ENCODE measurements around the gene INSRR.

INSRR gene

DNA sequence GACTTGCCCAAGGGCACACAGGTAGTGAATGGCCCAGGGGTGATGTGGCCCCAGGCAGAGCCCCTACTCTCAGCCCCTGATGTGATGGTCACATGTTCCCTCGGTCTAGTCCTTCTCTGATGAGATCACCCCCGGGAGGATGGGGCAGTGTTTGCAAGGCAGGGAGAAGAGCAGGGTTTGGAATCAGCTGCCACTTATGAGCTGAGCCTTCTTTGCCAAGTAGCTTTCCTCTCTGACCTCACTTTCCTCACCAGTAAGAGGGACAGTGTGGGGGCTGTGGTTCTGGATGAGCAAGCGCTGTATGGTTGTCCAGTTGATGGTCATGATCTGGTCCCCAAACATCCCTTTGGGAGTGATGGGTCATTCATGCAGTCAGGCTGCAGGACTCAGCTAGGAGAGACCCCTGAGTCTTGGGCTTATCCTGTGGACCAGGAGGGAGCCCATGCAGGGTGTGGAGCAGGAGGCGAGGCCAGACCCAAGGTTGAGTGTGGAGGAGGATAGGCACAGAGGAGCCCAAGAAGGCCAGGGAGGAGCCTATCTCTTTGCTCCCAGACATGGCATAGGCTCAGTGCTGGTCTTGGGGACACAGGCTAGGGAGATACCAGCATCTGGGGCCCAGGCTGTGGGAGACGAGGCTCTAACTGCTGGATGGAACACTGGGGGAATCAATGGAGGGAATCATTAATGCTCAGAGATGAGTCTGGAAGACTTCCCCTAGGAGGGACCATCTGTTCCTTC, 18.7 kb upstream of the INSRR start:
- in situ Hi-C loops (cut with MboI; ENCODE audit: low pct_unique_long_range_greater_than_20kb, low sequenced_read_pairs) = no loop called here
- no peak for DNase-seq

DNA sequence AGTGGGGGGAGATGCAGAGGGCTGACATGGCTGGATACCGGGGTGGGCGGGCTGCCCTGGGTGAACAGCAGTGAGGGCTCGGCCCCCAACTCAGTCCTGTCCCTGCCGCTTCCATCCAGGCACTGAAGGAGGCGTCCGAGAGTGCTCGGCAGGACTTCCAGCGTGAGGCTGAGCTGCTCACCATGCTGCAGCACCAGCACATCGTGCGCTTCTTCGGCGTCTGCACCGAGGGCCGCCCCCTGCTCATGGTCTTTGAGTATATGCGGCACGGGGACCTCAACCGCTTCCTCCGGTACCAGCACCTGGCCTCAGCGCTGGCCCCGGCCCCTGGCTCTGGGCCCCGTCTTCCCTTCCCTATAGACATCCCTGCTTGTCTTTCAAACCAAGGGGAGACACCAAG, 17.4 kb upstream of the INSRR start:
- in situ Hi-C loops (cut with MboI; ENCODE audit: low pct_unique_long_range_greater_than_20kb, low sequenced_read_pairs) = no loop called here
- DNase-seq = no peak

DNA sequence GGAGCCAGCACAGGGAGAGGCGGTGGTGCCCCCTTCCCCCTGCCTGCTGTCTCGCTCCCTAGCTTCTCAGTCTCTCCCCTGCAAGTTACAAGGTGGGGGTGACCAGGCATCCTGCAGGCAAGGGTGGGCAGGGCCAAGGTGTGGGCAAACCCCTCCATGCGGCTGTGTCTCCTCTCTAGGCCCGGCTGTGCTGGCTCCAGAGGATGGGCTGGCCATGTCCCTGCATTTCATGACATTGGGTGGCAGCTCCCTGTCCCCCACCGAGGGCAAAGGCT, 16.4 kb upstream of the INSRR start:
- in situ Hi-C loops (cut with MboI; ENCODE audit: low pct_unique_long_range_greater_than_20kb, low sequenced_read_pairs) = no loop called here
- DNase-seq = no peak

DNA sequence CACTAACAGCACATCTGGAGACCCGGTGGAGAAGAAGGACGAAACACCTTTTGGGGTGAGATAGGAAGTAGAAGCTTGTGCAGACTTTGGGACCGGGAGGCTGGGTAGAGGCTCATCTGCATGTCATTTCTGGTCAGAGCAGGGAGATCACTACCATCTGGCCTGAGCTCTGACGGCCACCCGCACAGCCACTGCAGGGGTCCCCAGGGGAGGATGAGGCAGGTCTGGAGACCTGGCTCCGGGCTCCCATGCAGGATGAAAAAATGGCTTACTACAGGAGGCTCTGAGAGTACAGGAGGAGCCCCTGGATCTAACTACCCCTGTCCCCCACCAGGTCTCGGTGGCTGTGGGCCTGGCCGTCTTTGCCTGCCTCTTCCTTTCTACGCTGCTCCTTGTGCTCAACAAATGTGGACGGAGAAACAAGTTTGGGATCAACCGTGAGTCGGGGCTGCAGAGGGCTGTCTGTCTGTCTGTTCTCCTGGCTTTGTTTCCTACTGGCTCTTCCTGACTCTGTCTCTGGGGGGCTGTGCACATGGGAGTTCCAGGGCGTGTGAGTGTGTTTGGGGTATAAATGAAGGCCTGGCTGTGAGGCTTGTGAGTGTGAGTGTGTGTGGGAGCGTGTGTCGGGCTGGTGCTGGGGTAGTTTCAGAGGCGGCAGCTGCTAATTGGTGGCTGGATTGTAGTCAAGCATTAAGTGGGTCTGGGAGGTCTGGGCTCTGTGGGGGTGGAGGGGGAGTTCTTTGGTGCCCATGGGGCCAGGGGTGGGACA, 15.8 kb upstream of the INSRR start:
- DNase-seq = no peak
- in situ Hi-C loops (cut with MboI; ENCODE audit: low pct_unique_long_range_greater_than_20kb, low sequenced_read_pairs) = no loop called here

DNA sequence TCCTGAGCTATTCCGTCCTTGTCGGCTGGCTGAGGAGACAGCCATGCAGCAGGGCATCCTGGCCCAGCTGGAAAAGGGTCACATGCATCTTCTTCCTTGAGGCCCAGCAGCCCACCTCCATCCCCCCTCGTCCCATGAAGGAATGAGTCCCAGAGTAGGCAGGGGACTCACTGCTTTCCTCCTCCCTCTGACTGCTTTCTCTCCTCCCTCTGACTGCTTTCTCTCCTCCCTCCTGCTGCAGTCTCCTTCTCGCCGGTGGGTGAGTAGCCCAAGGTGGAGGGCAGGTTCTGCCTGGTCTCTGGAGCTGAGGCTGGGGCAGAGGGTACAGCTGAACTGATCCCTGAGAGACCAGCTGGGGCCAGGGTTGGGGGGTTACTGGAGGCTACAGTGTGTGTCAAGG, 15.2 kb upstream of the INSRR start:
- no peak for DNase-seq
- in situ Hi-C loops (cut with MboI; ENCODE audit: low pct_unique_long_range_greater_than_20kb, low sequenced_read_pairs) = no loop called here

DNA sequence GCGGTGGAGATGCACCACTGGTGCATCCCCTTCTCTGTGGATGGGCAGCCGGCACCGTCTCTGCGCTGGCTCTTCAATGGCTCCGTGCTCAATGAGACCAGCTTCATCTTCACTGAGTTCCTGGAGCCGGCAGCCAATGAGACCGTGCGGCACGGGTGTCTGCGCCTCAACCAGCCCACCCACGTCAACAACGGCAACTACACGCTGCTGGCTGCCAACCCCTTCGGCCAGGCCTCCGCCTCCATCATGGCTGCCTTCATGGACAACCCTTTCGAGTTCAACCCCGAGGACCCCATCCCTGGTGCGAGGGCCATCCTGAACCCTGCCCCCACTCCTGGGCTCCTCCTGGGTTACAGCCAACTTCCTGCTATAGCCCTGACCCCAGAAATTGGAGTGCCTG, 14.7 kb upstream of the INSRR start:
- in situ Hi-C loops (cut with MboI; ENCODE audit: low pct_unique_long_range_greater_than_20kb, low sequenced_read_pairs) = no loop called here
- DNase-seq = no peak

DNA sequence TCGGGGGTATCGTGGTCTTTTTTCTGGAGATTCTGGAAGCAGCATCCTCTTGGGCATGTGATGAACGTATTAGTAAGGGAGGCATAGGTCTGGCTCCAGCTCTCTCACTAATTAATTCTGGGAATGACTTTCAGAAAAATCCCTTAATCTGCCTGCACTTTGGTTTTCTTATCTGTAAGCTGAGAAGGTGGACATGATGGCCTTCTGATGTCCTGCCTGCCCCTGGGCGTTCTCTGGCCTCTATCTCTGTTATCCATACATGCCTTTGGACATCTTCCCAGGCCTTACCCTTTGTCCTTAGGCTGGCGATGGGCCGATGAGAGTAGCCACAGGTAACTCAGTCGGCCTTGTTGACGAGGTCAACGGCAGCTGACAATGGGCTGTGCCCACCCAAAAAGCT, 10.5 kb upstream of the INSRR start:
- in situ Hi-C loops (cut with MboI; ENCODE audit: low pct_unique_long_range_greater_than_20kb, low sequenced_read_pairs) = no loop called here
- DNase-seq = no peak

DNA sequence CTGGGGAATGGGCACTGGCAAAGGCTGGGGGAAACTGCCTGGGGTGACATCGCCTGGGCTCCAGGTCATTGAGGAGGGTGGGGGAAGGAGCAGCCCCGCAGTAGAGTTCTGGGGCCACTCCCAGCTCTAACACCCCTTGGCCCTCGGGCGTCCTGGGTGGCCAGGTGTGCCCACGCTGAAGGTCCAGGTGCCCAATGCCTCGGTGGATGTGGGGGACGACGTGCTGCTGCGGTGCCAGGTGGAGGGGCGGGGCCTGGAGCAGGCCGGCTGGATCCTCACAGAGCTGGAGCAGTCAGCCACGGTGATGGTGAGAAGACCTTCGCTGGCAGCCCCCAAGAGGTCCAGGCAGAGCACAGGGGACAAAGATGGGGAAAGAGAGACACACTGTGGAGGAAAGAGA, 9.4 kb upstream of the INSRR start:
- no peak for DNase-seq
- in situ Hi-C loops (cut with MboI; ENCODE audit: low pct_unique_long_range_greater_than_20kb, low sequenced_read_pairs) = no loop called here

DNA sequence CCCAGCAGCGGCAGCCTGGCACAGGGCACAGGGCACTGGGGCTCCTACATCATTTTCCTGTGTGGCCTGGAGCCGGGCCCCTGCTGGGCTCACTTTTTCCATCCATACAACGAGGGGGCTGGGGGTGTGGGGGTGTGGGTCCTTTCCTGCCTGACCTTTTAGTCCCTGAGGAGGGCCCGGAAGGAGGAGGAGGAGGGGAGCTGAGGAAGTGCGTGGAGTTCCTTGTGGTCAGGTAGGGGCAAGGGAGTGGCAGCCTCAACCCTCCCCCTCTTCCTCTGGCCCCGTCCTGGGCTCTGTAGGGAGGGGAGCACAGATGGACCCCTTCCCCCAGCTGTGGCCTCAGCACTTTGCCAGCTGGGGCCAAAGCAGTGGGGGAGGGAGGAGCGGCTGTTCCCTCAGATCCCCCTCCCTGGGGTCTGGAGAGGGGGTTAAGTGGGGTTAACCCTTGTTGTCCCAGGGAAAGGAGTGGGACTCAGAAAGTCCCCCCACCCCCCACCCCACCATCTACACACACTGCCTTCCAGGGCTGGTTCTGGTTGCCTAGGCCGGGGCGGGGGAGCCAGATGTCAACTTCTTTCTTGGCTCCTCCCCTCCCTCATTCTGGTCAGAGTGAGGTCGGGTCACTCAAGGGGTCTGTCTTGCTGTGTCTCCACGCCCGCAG, 7.5 kb upstream of the INSRR start:
- in situ Hi-C loops (cut with MboI; ENCODE audit: low pct_unique_long_range_greater_than_20kb, low sequenced_read_pairs) = no loop called here
- peak; percentile 64 for DNase-seq

DNA sequence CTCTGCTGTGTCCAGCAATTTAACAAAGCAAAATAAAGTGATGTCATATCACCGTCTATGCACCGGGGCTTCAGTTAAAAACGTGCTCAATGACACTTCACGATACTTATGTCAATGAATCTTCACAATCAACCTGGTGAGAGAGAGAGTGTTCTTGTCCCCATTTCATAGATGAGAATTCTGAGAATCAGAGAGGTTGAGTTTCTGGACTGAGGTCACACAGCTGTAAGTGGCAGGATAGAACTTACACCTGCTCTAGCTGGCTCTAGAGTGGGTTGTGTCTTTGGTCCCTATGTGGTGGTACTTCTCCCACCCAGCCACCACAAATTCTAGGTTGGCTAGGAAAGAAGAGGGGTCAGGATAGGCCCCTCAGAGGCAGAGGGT, 6.9 kb upstream of the INSRR start:
- no peak for DNase-seq
- in situ Hi-C loops (cut with MboI; ENCODE audit: low pct_unique_long_range_greater_than_20kb, low sequenced_read_pairs) = no loop called here

DNA sequence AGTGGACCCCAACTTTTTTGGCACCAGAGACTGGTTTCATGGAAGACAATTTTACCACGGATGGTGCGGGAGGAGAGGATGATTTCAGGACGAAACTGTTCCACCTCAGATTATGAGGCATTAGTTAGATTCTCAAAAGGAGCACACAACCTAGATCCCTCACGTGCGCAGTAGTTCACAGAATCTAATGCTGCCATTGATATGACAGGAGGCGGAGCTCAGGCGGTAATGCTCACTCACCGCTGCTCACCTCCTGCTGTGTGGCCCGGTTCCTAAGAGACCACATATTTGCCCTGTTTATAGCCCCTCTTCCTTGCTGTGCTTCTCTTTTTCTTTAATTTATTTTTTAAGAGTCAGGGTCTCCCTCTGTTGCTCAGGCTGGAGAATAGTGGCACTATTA, 6.3 kb upstream of the INSRR start:
- in situ Hi-C loops (cut with MboI; ENCODE audit: low pct_unique_long_range_greater_than_20kb, low sequenced_read_pairs) = no loop called here
- peak; percentile 32 for DNase-seq

DNA sequence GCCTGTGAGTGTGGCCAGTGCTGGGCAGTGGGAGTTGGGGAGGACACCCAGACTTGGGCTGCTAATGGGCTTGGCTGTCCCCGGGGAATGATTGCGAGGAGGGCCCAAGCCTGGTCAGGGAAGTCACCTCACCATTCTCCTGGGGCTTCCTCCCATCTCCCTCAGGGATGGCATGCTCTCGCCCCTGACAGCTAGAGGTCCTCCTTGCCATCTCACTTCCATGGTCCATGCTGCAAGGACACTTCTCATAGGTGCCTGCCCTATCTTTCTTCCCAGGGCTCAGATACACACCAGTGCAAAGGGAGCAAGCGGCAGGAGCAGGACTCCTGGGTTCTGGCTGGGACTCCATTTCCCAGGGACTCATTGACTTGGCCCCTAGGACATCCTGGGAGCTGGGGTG, 5.9 kb upstream of the INSRR start:
- DNase-seq = no peak
- in situ Hi-C loops (cut with MboI; ENCODE audit: low pct_unique_long_range_greater_than_20kb, low sequenced_read_pairs) = no loop called here

DNA sequence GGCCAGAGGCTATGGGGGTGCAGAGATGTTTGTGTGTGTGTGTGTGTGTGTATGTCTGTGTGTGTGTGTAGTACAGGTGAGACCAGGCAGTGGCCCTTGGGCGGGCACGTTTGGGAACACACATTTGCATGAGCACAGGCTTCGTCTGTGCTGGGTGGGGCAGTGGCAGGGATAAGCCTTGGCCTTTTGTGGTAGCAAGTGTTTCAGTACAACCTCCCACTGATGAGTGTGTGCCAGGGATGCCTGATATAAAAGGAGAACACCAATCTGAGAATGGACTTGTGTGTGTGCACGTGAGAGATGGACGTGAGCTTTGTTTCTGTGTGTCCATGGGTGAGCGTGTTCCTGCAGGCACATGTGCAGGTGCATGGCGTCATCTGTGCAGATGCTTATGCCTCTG, 4.7 kb upstream of the INSRR start:
- DNase-seq = no peak
- in situ Hi-C loops (cut with MboI; ENCODE audit: low pct_unique_long_range_greater_than_20kb, low sequenced_read_pairs) = no loop called here

DNA sequence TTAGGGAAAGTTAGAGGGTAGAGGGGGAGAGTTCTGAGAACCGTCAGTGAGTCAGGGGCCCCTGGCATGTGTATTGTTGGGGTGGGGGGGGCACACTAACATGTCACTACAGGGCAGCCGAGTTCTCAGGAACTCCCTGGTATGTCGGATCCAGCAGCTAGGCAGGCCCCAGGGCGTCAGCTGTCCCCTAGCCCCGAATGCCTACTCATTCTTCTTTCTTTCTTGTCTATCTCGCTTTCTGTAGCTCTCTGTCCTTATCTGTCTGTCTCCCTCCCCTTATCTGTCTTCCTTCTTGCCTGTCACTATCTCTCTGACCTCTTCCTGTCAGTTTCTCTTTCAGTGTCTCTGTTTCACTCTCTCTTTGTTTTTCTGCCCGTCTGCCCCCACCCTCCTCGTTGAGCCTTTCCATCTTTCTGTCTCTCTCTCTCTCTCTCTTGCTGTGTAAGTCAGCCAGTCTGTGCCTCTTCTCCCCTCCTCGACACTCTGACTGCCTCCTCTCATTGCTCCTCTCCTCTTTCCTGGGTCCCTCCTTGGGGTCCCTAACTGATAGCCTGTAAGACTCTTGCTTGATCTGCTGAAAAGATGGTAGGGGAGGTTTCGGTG, 4.2 kb upstream of the INSRR start:
- in situ Hi-C loops (cut with MboI; ENCODE audit: low pct_unique_long_range_greater_than_20kb, low sequenced_read_pairs) = no loop called here
- peak; percentile 37 for DNase-seq

DNA sequence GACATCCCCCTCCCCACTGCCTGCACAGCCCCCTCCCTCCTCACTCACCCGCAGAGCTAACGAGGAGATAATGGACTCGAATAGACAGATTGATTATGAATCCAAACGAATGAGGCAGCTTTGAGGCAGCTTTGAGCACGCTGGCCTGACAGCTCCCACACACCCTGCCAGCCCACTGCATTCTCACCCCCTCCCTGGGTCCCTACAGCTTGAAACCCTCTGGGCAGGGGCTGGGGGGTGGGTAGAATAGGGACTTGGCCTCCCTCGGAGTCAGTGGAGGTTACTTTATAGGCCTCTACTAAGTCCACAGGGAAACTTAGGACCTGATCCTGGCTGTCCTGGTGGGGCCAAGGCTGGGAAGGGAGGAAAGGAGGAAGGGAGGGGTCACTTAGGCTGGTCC, 3.7 kb upstream of the INSRR start:
- no peak for DNase-seq
- in situ Hi-C loops (cut with MboI; ENCODE audit: low pct_unique_long_range_greater_than_20kb, low sequenced_read_pairs) = no loop called here

DNA sequence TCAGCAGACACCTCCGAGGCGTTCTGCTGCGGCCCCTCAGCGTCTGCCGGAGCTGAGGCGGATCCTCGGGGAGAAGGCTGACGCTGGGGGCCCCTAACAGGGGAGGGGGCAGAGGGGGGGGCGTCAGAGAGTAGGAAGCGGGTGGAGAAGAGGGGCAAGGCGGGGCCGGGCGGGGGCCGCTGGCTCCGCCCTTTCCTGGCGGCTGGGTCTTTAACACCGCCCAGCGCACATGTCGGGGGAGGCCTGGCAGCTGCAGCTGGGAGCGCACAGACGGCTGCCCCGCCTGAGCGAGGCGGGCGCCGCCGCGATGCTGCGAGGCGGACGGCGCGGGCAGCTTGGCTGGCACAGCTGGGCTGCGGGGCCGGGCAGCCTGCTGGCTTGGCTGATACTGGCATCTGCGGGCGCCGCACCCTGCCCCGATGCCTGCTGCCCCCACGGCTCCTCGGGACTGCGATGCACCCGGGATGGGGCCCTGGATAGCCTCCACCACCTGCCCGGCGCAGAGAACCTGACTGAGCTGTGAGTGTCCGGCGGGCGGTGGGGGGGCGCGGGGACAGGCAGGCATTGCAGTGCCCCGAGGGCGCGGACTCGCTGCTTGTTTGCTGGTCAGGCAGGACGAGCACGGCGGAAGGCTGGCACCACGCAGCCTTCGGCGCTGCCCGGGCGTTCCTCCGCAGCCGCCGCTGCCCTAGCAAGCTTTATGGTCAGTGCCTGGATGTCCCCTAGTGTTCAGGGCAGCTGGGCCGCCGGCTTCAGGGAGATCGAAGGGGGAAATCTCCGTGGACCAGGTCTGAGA, 1.9 kb upstream of the INSRR start, which contains the start of gene NTRK1:
NTRK1 (plus strand) TSS at position 238 of the 796 bp plus-strand sequence; CDS start at position 308, 70 bp downstream.
- in situ Hi-C loops (cut with MboI; ENCODE audit: low pct_unique_long_range_greater_than_20kb, low sequenced_read_pairs) = no loop called here
- DNase-seq = peak; percentile 65

DNA sequence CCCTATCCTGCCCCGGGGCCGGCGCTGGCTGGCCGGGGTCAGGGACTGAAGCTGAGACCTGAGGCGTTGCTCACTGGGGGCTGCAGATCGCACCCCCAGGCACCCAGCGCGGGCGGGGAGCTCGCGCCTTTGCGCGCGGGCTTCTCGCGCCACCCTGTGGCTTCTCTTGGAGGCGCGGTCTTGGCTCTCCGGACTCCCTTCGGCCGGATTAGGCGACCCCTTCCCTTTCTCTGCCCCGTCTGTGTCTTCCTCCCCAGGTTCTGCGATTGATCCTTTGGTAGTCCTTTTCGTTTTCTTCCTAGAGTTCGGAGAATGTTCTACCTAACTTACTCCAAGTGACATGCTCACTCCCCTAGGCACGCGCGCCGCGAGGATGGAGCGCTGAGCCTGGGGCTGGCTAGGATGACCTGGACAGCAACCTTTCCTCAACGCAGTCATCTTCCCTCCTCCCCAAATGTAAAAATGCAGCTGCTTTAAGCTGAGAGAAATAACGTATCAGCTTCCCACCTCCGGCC, 1.3 kb upstream of the INSRR start:
- in situ Hi-C loops (cut with MboI; ENCODE audit: low pct_unique_long_range_greater_than_20kb, low sequenced_read_pairs) = no loop called here
- DNase-seq = peak; percentile 65

DNA sequence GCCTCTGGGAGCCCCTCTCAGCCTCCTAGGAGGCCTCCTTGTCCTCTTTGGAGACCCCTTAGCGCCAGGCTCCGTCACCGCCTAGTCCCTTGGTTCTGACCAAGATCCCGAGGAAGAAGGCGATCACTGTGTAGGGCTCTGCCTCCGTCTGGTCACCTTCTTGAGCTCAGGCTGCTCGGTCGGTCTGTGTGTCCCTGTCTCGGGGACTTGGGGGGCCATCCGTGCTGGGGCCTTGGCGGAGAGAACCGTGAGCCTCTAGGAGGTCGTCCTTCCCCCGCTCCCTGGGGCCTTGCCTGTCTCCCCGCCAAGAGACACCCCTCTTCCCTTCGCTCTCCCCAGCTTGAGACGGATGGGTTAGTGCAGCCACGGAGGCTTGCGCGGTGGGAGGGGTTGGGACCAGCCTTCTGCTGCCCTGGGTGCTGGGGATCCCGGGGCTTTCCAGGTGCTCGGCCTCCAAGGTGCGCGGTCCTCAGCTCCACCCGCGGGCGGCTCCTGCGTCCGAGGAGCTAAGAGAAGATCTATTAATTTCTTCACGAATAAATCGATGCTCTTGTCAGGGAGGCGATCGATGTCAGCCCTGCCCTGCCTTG, 701 bp upstream of the INSRR start:
- in situ Hi-C loops (cut with MboI; ENCODE audit: low pct_unique_long_range_greater_than_20kb, low sequenced_read_pairs) = no loop called here

DNA sequence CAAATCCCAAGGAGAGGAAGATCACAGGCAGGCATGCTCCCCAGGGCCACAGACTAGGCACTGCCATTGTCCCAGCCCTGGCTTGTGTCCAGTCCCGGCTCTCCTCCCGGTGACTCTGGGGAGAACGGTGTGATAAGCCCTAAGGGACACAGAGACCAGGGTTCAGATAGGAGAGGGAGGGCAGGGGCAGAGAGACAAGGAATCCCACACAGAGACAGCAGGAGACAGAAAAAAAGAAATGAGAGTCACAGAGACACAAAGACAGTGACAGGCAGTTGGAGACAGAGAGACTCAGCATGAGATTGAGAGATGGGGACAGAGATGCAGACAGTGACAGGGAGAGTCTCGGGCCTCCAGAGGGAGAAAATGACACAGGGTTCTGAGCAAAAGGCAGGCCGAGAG, 361 bp downstream of the INSRR start:
- in situ Hi-C loops (cut with MboI; ENCODE audit: low pct_unique_long_range_greater_than_20kb, low sequenced_read_pairs) = no loop called here
- no peak for DNase-seq

More for the DNA sequence above, 701 bp upstream of the INSRR start:
- DNase-seq = no peak

Data from KBM-7 (cell line).